GM10266 (cell line): ENCODE measurements around the gene ASTN2.

Source experiments
- DNase-seq: peaks from one replicate; pipeline ENCODE4 v3.0.0; 2012; ENCODE audit errors: extremely low spot score
- CTCF ChIP-seq: IDR thresholded peaks from 2 replicates; pipeline ENCODE4 v1.5.1; 2012; ENCODE audit warnings: mild to moderate bottlenecking, low read depth; ENCODE audit not compliant: control insufficient read depth, insufficient read depth; ENCODE audit errors: missing control alignments

ASTN2 gene

DNA sequence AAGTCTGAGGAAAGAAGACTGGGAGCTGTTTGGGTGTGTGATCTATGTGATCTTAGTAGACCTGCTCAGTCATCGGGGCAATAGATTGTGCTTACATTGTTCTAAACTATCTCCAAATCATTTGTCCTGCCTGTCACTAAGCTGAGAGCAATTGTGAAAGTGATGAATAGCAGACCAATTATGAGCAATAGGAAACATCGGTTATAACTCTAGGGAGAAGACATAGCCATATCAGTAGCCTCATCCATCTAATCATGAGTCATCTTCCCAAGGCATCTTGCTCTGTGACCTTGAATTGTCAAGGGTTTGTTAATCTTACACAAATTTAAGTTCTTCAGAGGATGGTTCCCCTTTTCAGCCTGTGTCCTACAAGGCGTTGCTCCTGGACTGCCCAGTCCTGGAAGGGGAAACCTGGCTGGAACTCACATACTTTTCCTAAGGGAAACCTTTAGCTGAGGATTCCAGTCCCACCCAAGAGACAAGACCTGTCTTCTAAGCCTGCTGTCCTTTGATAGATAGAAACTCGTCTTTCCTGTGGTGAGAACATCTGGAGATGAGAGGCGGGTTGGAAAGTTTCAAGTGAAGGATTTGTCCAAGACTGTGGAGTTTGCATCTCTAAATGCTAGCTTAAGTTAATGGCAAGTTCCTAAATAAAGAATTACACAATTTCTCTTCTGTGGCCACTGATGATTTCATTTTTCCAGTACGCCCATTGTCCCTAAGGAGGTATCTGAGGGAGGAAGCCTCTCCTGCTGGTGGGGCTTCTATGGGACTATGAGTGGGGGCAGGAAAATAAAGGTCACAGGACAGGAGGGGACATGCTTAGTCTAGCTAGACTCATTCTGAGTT is 781.6 kb downstream of the ASTN2 start:
- no peak for DNase-seq
- TF ChIP-seq CTCF, result no peak

DNA sequence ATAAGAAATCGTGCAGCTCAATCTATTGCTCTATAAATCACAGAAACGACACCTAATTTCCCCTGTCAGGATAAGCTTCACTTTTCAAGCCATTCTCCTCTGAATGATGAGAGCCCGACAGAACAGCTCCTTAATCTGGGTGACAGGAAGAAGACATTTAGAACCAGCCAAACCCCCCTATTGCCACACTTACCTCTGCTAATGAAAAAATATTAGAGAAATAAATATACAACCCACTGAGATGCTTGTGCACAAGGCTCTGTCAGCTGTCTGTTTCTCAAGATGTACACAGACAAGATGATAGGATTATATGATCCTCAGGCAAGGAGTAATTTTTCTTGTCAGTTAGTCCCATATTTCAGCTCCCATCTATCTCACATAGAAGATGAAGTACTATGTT is 785.2 kb downstream of the ASTN2 start:
- no peak for TF ChIP-seq CTCF
- no peak for DNase-seq

GRCh38 chr9:116628716-116629115 is 786.1 kb downstream of the ASTN2 start:
- TF ChIP-seq CTCF, result no peak
- DNase-seq, result no peak

GRCh38 chr9:116627433-116627832 is 787.4 kb downstream of the ASTN2 start:
- DNase-seq, result no peak
- TF ChIP-seq CTCF, result no peak

GRCh38 chr9:116626762-116627161 is 788.1 kb downstream of the ASTN2 start:
- no peak for DNase-seq
- no peak for TF ChIP-seq CTCF

DNA sequence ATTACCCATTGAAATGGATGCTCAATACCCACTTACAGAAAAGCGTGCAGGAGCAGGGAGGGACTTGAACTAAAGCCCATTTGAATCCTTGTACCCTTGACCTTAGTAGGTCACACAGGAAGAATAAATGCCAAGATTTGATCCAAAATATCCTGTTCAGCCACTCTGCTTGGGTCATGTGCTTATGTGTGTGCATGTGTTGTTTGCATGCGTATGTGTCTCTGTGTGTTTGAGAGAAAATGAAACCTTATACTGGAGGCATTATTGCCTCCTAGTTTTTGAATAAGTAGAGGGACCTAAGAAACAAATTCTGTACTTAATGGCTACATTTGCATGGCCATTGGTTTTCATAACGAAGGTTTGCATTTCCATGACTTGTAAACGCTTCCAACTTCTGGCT is 791.1 kb downstream of the ASTN2 start:
- no peak for TF ChIP-seq CTCF
- DNase-seq, result no peak

DNA sequence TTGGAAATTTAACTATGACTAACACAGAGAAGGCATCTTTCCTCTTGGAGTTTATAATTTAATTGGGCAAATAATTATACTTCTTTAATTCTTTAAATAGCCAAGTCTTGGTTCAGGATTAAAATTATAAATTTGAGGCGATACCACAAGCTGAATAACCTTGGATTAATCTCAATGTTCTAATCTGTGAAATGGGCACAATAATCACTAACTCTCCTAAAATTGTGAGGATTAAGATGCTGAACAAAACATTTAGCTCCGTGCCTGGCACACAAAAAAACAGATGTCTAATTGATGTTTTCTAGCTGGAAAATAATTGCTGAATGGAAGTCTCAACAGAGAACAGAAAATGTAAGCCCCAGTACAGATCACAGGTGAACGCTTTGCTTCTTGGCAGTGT is 797.5 kb downstream of the ASTN2 start:
- no peak for TF ChIP-seq CTCF
- DNase-seq, result no peak
